Measurements from ENCODE around the gene TSPAN10.

The TSPAN10 gene

GRCh38 chr17:81691196-81691595 is 54.2 kb downstream of the TSPAN10 start:
- TF ChIP-seq, protein P1, sequence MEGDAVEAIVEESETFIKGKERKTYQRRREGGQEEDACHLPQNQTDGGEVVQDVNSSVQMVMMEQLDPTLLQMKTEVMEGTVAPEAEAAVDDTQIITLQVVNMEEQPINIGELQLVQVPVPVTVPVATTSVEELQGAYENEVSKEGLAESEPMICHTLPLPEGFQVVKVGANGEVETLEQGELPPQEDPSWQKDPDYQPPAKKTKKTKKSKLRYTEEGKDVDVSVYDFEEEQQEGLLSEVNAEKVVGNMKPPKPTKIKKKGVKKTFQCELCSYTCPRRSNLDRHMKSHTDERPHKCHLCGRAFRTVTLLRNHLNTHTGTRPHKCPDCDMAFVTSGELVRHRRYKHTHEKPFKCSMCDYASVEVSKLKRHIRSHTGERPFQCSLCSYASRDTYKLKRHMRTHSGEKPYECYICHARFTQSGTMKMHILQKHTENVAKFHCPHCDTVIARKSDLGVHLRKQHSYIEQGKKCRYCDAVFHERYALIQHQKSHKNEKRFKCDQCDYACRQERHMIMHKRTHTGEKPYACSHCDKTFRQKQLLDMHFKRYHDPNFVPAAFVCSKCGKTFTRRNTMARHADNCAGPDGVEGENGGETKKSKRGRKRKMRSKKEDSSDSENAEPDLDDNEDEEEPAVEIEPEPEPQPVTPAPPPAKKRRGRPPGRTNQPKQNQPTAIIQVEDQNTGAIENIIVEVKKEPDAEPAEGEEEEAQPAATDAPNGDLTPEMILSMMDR (IDR thresholded peaks at IDR 0.05; ENCODE audit: extremely low read depth, insufficient read depth, missing control alignments), result no peak
- in situ Hi-C loops (cut with MboI; ENCODE audit: low pct_unique_long_range_greater_than_20kb, low sequenced_read_pairs, unreplicated experiment), result no loop called here
- DNase-seq (ENCODE audit: low spot score), result no peak

- in situ Hi-C loops (cut with MboI; ENCODE audit: low pct_unique_long_range_greater_than_20kb, low sequenced_read_pairs, unreplicated experiment), result no loop called here
- TF ChIP-seq, protein P1 (IDR thresholded peaks at IDR 0.05; ENCODE audit: extremely low read depth, insufficient read depth, missing control alignments), result no peak
- DNase-seq (ENCODE audit: low spot score), result no peak
Measured at GRCh38 chr17:81691608-81692007, 54.6 kb downstream of the TSPAN10 start.

DNA sequence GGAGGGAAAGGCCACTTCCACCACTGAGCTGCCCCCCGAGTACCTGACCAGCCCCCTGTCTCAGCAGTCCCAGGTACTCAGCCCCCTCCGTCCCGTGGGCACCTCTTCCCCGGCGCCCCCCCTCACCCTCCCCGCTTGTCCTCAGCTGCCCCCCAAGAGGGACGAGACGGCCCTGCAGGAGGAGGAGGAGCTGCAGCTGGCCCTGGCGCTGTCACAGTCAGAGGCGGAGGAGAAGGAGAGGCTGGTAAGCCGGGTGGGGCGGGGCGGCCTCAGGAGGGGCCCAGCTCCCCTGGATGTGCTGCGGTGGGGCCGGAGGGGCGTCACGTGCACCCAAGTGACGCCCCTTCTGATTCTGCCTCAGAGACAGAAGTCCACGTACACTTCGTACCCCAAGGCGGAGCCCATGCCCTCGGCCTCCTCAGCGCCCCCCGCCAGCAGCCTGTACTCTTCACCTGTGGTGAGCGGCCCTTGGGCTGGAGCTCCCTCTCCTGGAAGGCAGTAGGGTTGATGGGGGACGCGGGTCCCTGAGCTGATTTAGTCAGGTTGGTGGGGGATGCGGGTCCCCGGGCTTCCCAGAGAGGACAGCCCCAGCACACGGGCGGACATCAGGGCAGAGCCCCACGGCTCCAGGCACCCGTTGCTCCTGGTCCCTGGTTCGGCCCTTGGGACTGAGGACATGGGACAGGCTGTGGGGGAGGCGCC is 56.7 kb downstream of the TSPAN10 start:
- DNase-seq (ENCODE audit: low spot score), result no peak
- in situ Hi-C loops (cut with MboI; ENCODE audit: low pct_unique_long_range_greater_than_20kb, low sequenced_read_pairs, unreplicated experiment), result no loop called here
- TF ChIP-seq, protein P1 (IDR thresholded peaks at IDR 0.05; ENCODE audit: extremely low read depth, insufficient read depth, missing control alignments), result peak; percentile 14

DNA sequence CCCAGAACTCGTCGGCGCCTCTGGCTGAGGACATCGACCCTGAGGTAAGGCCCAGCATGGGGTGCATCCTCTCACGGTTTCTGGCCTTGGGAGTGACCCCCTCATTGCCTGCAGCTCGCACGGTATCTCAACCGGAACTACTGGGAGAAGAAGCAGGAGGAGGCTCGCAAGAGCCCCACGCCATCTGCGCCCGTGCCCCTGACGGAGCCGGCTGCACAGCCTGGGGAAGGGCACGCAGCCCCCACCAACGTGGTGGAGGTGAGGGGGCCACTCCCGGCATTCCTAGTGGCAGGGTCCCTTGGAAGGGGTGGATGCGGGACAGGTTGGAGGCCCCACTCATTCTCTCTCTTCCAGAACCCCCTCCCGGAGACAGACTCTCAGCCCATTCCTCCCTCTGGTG is 57.8 kb downstream of the TSPAN10 start:
- in situ Hi-C loops (cut with MboI; ENCODE audit: low pct_unique_long_range_greater_than_20kb, low sequenced_read_pairs, unreplicated experiment), result no loop called here
- TF ChIP-seq, protein P1 (IDR thresholded peaks at IDR 0.05; ENCODE audit: extremely low read depth, insufficient read depth, missing control alignments), result no peak
- no peak for DNase-seq (ENCODE audit: low spot score)

- in situ Hi-C loops (cut with MboI; ENCODE audit: low pct_unique_long_range_greater_than_20kb, low sequenced_read_pairs, unreplicated experiment), result no loop called here
- no peak for DNase-seq (ENCODE audit: low spot score)
- TF ChIP-seq, protein P1 (IDR thresholded peaks at IDR 0.05; ENCODE audit: extremely low read depth, insufficient read depth, missing control alignments), result no peak
Measured at GRCh38 chr17:81695211-81695610, 58.2 kb downstream of the TSPAN10 start.

DNA sequence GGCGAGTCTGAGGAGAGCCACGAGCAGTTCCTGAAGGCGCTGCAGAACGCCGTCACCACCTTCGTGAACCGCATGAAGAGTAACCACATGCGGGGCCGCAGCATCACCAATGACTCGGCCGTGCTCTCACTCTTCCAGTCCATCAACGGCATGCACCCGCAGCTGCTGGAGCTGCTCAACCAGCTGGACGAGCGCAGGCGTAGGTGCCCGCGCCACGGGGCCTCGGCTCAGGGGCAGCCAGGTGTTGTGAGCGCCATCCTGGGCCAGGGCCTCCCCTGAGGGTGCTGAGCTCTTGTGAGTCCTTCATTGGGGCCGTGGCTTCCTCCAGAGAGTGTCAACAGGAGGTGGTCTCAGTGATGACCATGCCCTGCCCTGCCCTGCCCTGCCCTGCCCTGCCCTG is 58.8 kb downstream of the TSPAN10 start:
- in situ Hi-C loops (cut with MboI; ENCODE audit: low pct_unique_long_range_greater_than_20kb, low sequenced_read_pairs, unreplicated experiment), result no loop called here
- no peak for DNase-seq (ENCODE audit: low spot score)
- TF ChIP-seq, protein P1 (IDR thresholded peaks at IDR 0.05; ENCODE audit: extremely low read depth, insufficient read depth, missing control alignments), result no peak

All from GM13977 (cell line).